LNCaP clone FGC (cell line): ENCODE results near the gene COL4A2.

ENCODE experiments used
- DNase-seq: peaks from one replicate; pipeline ENCODE4 v3.0.0-alpha.2; 2011; ENCODE audit warnings: low read depth
- H3K4me3 ChIP-seq: 2 replicates; pipeline ENCODE4 v1.5.1; 2011; ENCODE audit warnings: mild to moderate bottlenecking, low read depth, low read length, control low read depth
- CTCF ChIP-seq: IDR thresholded peaks from 2 replicates; pipeline ENCODE4 v1.5.1; 2012; ENCODE audit warnings: mild to moderate bottlenecking; ENCODE audit not compliant: control insufficient read depth, insufficient read depth; ENCODE audit errors: extremely low read depth

Gene COL4A2

GRCh38 chr13:110548891-110549794 is 242.1 kb downstream of the COL4A2 start:
- TF ChIP-seq CTCF = no peak
- DNase-seq = no peak

GRCh38 chr13:110549795-110550160 is 242.7 kb downstream of the COL4A2 start:
- TF ChIP-seq CTCF = no peak
- H3K4me3 ChIP-seq = no peak overlapping the region
- no peak for DNase-seq

More at GRCh38 chr13:110548891-110549794, 242.1 kb downstream of the COL4A2 start:
- H3K4me3 ChIP-seq = no peak overlapping the region

GRCh38 chr13:110551284-110551683 is 244.2 kb downstream of the COL4A2 start:
- DNase-seq = no peak
- no peak for TF ChIP-seq CTCF
- no peak overlapping the region for H3K4me3 ChIP-seq

- H3K4me3 ChIP-seq = no peak overlapping the region
- TF ChIP-seq CTCF = no peak
- no peak for DNase-seq
Observed at GRCh38 chr13:110552767-110553166, 245.7 kb downstream of the COL4A2 start.

GRCh38 chr13:110553417-110553816 is 246.3 kb downstream of the COL4A2 start:
- no peak for TF ChIP-seq CTCF
- DNase-seq = no peak

GRCh38 chr13:110554227-110554836 is 247.2 kb downstream of the COL4A2 start:
- no peak overlapping the region for H3K4me3 ChIP-seq
- no peak for DNase-seq
- no peak for TF ChIP-seq CTCF

More at GRCh38 chr13:110553417-110553816, 246.3 kb downstream of the COL4A2 start:
- no peak overlapping the region for H3K4me3 ChIP-seq
